RWPE2 (cell line): ENCODE results near the gene SLC16A5.

ENCODE experiments used
- ATAC-seq: fragments of 200-7000 bp; cut with Tn5 transposase; 3 replicates; pipeline ENCODE4 v1.9.1; 2021; ENCODE audit warnings: low read depth
- DNase-seq: peaks from one replicate; pipeline ENCODE4 v3.0.0-alpha.2; 2020; ENCODE audit warnings: low spot score
- H3K27ac ChIP-seq: fragments of 450-650 bp; 2 replicates; pipeline ENCODE4 v1.5.1; 2017; ENCODE audit warnings: mild to moderate bottlenecking; ENCODE audit not compliant: poor library complexity, severe bottlenecking
- H3K27me3 ChIP-seq: fragments of 250-450 bp; sonication (Bioruptor Pico); 2 replicates; pipeline ENCODE4 v1.5.1; 2021; ENCODE audit warnings: mild to moderate bottlenecking, moderate library complexity; ENCODE audit not compliant: insufficient read depth, poor library complexity, severe bottlenecking
- H3K36me3 ChIP-seq: fragments of 250-450 bp; sonication (Bioruptor Pico); 2 replicates; pipeline ENCODE4 v1.5.1; 2020; ENCODE audit warnings: low read depth, mild to moderate bottlenecking, moderate library complexity
- H3K4me1 ChIP-seq: fragments of 250-450 bp; sonication (Bioruptor Pico); 2 replicates; pipeline ENCODE4 v1.5.1; 2021; ENCODE audit warnings: mild to moderate bottlenecking, moderate library complexity; ENCODE audit not compliant: insufficient read depth, poor library complexity, severe bottlenecking
- H3K4me3 ChIP-seq: fragments of 250-450 bp; sonication (Bioruptor Pico); 2 replicates; pipeline ENCODE4 v1.5.1; 2021; ENCODE audit warnings: mild to moderate bottlenecking, moderate library complexity; ENCODE audit not compliant: severe bottlenecking
- H3K9me3 ChIP-seq: fragments of 250-450 bp; sonication (Bioruptor Pico); 2 replicates; pipeline ENCODE4 v1.5.1; 2021; ENCODE audit warnings: mild to moderate bottlenecking, moderate library complexity; ENCODE audit not compliant: severe bottlenecking
- CTCF ChIP-seq: fragments of 450-650 bp; IDR thresholded peaks from one replicate; pipeline ENCODE4 v1.5.1; 2017; ENCODE audit warnings: mild to moderate bottlenecking, moderate library complexity; ENCODE audit not compliant: poor library complexity, severe bottlenecking

The SLC16A5 gene

GRCh38 chr17:75142236-75142971, 54.6 kb downstream of the SLC16A5 start:
- no peak for ATAC-seq
- Histone ChIP-seq H3K27ac (no peak overlapping the region), H3K9me3 (no peaks in the 10 kb centered on the region), H3K36me3 (peaks cover 94% of the 10 kb centered on the region), H3K4me3 (no peak overlapping the region), H3K4me1 (peaks cover 3% of the 10 kb centered on the region), H3K27me3 (no peaks in the 10 kb centered on the region)
- TF ChIP-seq CTCF: no peak
- no peak for DNase-seq

- no peak for DNase-seq
- ATAC-seq: no peak
- peaks cover 94% of the 10 kb centered on the region for H3K36me3 ChIP-seq
- no peak overlapping the region for H3K4me3 ChIP-seq
- no peak for TF ChIP-seq CTCF
- H3K27ac ChIP-seq: no peak overlapping the region
- H3K4me1 ChIP-seq: no peaks in the 10 kb centered on the region
- no peaks in the 10 kb centered on the region for H3K9me3 ChIP-seq
- H3K27me3 ChIP-seq: no peaks in the 10 kb centered on the region
Observed at GRCh38 chr17:75144816-75145512, 57.2 kb downstream of the SLC16A5 start.

DNA sequence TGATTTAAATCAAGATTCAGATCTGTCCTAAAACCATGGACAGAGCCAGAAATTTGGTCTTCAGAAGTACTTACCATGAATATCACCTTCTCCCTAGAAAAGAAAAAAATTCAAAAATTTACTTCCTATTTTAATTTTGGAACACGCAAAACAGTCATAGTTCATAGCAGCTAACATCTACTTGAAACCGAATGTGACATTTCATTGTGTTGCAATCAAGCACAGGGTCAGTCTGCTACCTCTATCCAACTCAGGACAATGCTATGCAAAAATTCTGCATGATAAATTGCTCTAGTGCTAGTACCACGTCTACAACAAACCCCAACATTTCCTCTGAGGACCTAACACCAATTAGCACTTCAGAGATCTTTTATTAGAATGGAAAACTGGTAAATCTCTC, 58.8 kb downstream of the SLC16A5 start:
- no peak for ATAC-seq
- peaks cover 85% of the 10 kb centered on the region for H3K36me3 ChIP-seq
- H3K27ac ChIP-seq: no peak overlapping the region
- no peaks in the 10 kb centered on the region for H3K9me3 ChIP-seq
- peaks cover 4% of the 10 kb centered on the region for H3K4me1 ChIP-seq
- H3K4me3 ChIP-seq: no peak overlapping the region
- H3K27me3 ChIP-seq: no peaks in the 10 kb centered on the region
- DNase-seq: no peak
- no peak for TF ChIP-seq CTCF

GRCh38 chr17:75147878-75148546, 60.3 kb downstream of the SLC16A5 start:
- Histone ChIP-seq H3K36me3 (peaks cover 85% of the 10 kb centered on the region), H3K4me1 (peaks cover 14% of the 10 kb centered on the region), H3K27ac (no peak overlapping the region), H3K27me3 (no peaks in the 10 kb centered on the region), H3K4me3 (no peak overlapping the region), H3K9me3 (no peaks in the 10 kb centered on the region)
- no peak for ATAC-seq
- no peak for TF ChIP-seq CTCF
- peak; percentile 31 for DNase-seq
